ENCODE results near the gene NRF1. TPM values are rescaled to one million over a fixed set of nuclear protein-coding genes. Genes with fewer than 3 reads are reported as not detected.
A peak's percentile ranks its signal among the peaks of the same experiment; 100 is the strongest.

NRF1 gene
- total and polyA plus RNA-seq, 2 of the 13 experiments (the other 11 are each of a cell fraction or from before 2014, with no cell fraction given) = 9.3 to 10.1 TPM

GRCh38 chr7:129797214-129797789, 185.8 kb downstream of the NRF1 start:
- H4K20me1 ChIP-seq (ENCODE audit: insufficient read depth, low read length) = no peaks in the 10 kb centered on the region
- ATAC-seq = no peak
- WGBS (ENCODE audit: low lambda C conversion rate) = 11% methylated on average over 7 of the region's 7 CpGs
- no peak overlapping the region for H3K27ac ChIP-seq (ENCODE audit: extremely low read length, insufficient read depth, low read length)
- no peaks in the 10 kb centered on the region for H3K36me3 ChIP-seq (replicated peaks in 1 of 2; ENCODE audit: control insufficient read depth in 1 of 2, insufficient read depth in 2 of 2, low read length in 2 of 2)
- H3K79me2 ChIP-seq (ENCODE audit: insufficient read depth, low read length) = no peaks in the 10 kb centered on the region
- H3K9me3 ChIP-seq (ENCODE audit: low read length) = no peaks in the 10 kb centered on the region
- no peak overlapping the region for H2AFZ ChIP-seq (ENCODE audit: low read length)
- H3K27me3 ChIP-seq (ENCODE audit: control insufficient read depth in 1 of 2, insufficient read depth in 2 of 2, low read length in 2 of 2) = peaks cover 9 to 26% of the 10 kb centered on the region in 2 experiments; a peak in 3 of 5 replicates
- no peak for FAIRE-seq
- CTCF ChIA-PET (ENCODE audit: low intra/inter-chr PET ratio, low total read pairs) = no interaction called here
- TF ChIP-seq CEBPB (IDR thresholded peaks at IDR 0.05; ENCODE audit: borderline replicate concordance, low read depth, low read length) (0 out of 2 replicates have a peak, but pooled peaks have one; percentile 28), SMAD9 (CRISPR knock-in tag; IDR thresholded peaks at IDR 0.05) (no peak)
- no TSS peak for BruUV-seq (replicated peaks)
- intact Hi-C loops (cut with micrococcal nuclease; ENCODE audit: unreplicated experiment) = no loop called here
- no peak overlapping the region for H3K9ac ChIP-seq (ENCODE audit: insufficient read depth, low read depth, low read length)
- H3K4me3 ChIP-seq (replicated peaks in 1 of 3; ENCODE audit: insufficient read depth in 1 of 3, low read depth in 2 of 3, low read length in 3 of 3) = no peak overlapping the region
- H3K4me2 ChIP-seq (ENCODE audit: low read depth, low read length) = no peak overlapping the region
- no peak for DNase-seq (ENCODE audit: low spot score)
- in situ Hi-C loops (cut with HindIII; ENCODE audit: extremely low pct_ligation_motif_present, low pct_unique_long_range_greater_than_20kb) = no loop called here
- H3K4me1 ChIP-seq (ENCODE audit: insufficient read depth, low read length) = peaks cover 6% of the 10 kb centered on the region; the same call in 1 of the 2 replicates
- POLR2A ChIA-PET = no interaction called here

GRCh38 chr7:129798616-129799349, 187.3 kb downstream of the NRF1 start:
- no peaks in the 10 kb centered on the region for H3K9me3 ChIP-seq (ENCODE audit: low read length)
- no peak overlapping the region for H2AFZ ChIP-seq (ENCODE audit: low read length)
- H3K9ac ChIP-seq (ENCODE audit: insufficient read depth, low read depth, low read length) = no peak overlapping the region
- no peaks in the 10 kb centered on the region for H3K36me3 ChIP-seq (replicated peaks in 1 of 2; ENCODE audit: control insufficient read depth in 1 of 2, insufficient read depth in 2 of 2, low read length in 2 of 2)
- BruUV-seq (replicated peaks) = no TSS peak
- H4K20me1 ChIP-seq (ENCODE audit: insufficient read depth, low read length) = no peaks in the 10 kb centered on the region
- ChIA-PET POLR2A (no interaction called here), CTCF (ENCODE audit: low intra/inter-chr PET ratio, low total read pairs) (no interaction called here)
- in situ Hi-C loops (cut with HindIII; ENCODE audit: extremely low pct_ligation_motif_present, low pct_unique_long_range_greater_than_20kb) = no loop called here
- H3K4me3 ChIP-seq (replicated peaks in 1 of 3; ENCODE audit: insufficient read depth in 1 of 3, low read depth in 2 of 3, low read length in 3 of 3) = no peak overlapping the region
- FAIRE-seq (no peak), ATAC-seq (no peak), DNase-seq (ENCODE audit: low spot score) (no peak)
- H3K4me2 ChIP-seq (ENCODE audit: low read depth, low read length) = no peak overlapping the region
- intact Hi-C loops (cut with micrococcal nuclease; ENCODE audit: unreplicated experiment) = no loop called here
- H3K4me1 ChIP-seq (ENCODE audit: insufficient read depth, low read length) = peaks cover 6% of the 10 kb centered on the region; the same call in 1 of the 2 replicates
- no peaks in the 10 kb centered on the region for H3K79me2 ChIP-seq (ENCODE audit: insufficient read depth, low read length)
- H3K27me3 ChIP-seq (ENCODE audit: control insufficient read depth in 1 of 2, insufficient read depth in 2 of 2, low read length in 2 of 2) = peaks cover 8 to 31% of the 10 kb centered on the region in 2 experiments; a peak in 3 of 5 replicates
- no peak for TF ChIP-seq GATAD1 (CRISPR knock-in tag; IDR thresholded peaks at IDR 0.05)
- no peak for TF ChIP-seq ZNF589 (CRISPR knock-in tag; conservative IDR thresholded peaks at IDR 0.05)
- no peak for TF ChIP-seq HOXA7 (CRISPR knock-in tag; IDR thresholded peaks at IDR 0.05)
- no peak for TF ChIP-seq NR2F6 (IDR thresholded peaks at IDR 0.05)
- no peak for TF ChIP-seq NR2F6 (CRISPR knock-in tag; IDR thresholded peaks at IDR 0.05)
- TF ChIP-seq TERF1 (CRISPR knock-in tag; IDR thresholded peaks at IDR 0.05) = no peak
- no peak for TF ChIP-seq ZNF230 (CRISPR knock-in tag; IDR thresholded peaks at IDR 0.05)
- no peak overlapping the region for H3K27ac ChIP-seq (ENCODE audit: extremely low read length, insufficient read depth, low read length)
- 48% methylated on average over 16 of the region's 16 CpGs for WGBS (ENCODE audit: low lambda C conversion rate)
